Common myeloid progenitor, CD34-positive (primary cell): Measurements from ENCODE around the gene HID1. TPM values are rescaled to one million over a fixed set of nuclear protein-coding genes. Genes with fewer than 3 reads are reported as not detected.

Experiments used
- CTCF ChIA-PET: fragments of 350-600 bp; sonication (Branson Sonifier 250); formaldehyde crosslinking; loops from one replicate; lab custom pipeline; 2021; ENCODE audit warnings: antibody characterized with exemption; lab: Charles Lee
- POLR2A ChIA-PET: fragments of 350-600 bp; sonication (Branson Sonifier 250); formaldehyde crosslinking; loops from one replicate; lab custom pipeline; 2021; ENCODE audit warnings: antibody characterized with exemption; lab: Charles Lee
- DNase-seq, 3 donors: peaks; one replicate each; pipeline versions ENCODE4 v3.0.0 to v3.0.0-alpha.2; 2013
- H3K27ac ChIP-seq, 2 experiments: 1 replicate in 1 of 2; 2 replicates in 1 of 2; pipeline ENCODE4 v1.7.0; 2013; ENCODE audit warnings: inconsistent platforms in 2 of 2, low read length in 2 of 2, mild to moderate bottlenecking in 2 of 2, low read depth in 1 of 2, moderate library complexity in 1 of 2; ENCODE audit not compliant: severe bottlenecking in 2 of 2, insufficient read depth in 1 of 2, poor library complexity in 1 of 2
- H3K27me3 ChIP-seq, 5 experiments: replicated peaks in 2 of 5; 1 replicate in 3 of 5; 2 replicates in 2 of 5; pipeline versions ENCODE4 v1.6.1 to v1.7.0; 2013; ENCODE audit warnings: low read length in 4 of 5, mild to moderate bottlenecking in 2 of 5, moderate library complexity in 2 of 5, inconsistent platforms in 1 of 5; ENCODE audit not compliant: insufficient read depth in 5 of 5, control insufficient read depth in 4 of 5
- H3K36me3 ChIP-seq, 4 experiments: 1 replicate in 2 of 4; 2 replicates in 2 of 4; pipeline versions ENCODE4 v1.6.1 to v1.7.0; 2013; ENCODE audit warnings: low read length in 3 of 4, control low read depth in 1 of 4, mild to moderate bottlenecking in 1 of 4; ENCODE audit not compliant: control insufficient read depth in 4 of 4, insufficient read depth in 4 of 4
- H3K4me1 ChIP-seq, 4 experiments: 1 replicate in 3 of 4; 2 replicates in 1 of 4; pipeline versions ENCODE4 v1.6.1 to v1.7.1; 2013; ENCODE audit warnings: low read length in 3 of 4, mild to moderate bottlenecking in 3 of 4, control low read depth in 1 of 4, inconsistent platforms in 1 of 4, moderate library complexity in 1 of 4; ENCODE audit not compliant: control insufficient read depth in 4 of 4, insufficient read depth in 4 of 4; ENCODE audit errors: control extremely low read depth in 1 of 4
- H3K4me3 ChIP-seq, 7 experiments: 1 replicate in 4 of 7; 2 replicates in 3 of 7; pipeline versions ENCODE4 v1.5.1 to v1.7.0; 2013; ENCODE audit warnings: mild to moderate bottlenecking in 7 of 7, low read length in 6 of 7, moderate library complexity in 6 of 7, inconsistent platforms in 2 of 7, low read depth in 2 of 7, control low read depth in 1 of 7; ENCODE audit not compliant: insufficient read depth in 4 of 7, control insufficient read depth in 1 of 7; ENCODE audit errors: extremely low read depth in 1 of 7
- H3K9me3 ChIP-seq, 5 experiments: 1 replicate in 4 of 5; 2 replicates in 1 of 5; pipeline versions ENCODE4 v1.6.1 to v1.7.1; 2013; ENCODE audit warnings: low read length in 4 of 5, mild to moderate bottlenecking in 2 of 5, inconsistent platforms in 1 of 5, low read depth in 1 of 5, moderate library complexity in 1 of 5; ENCODE audit not compliant: control insufficient read depth in 4 of 5, insufficient read depth in 2 of 5; ENCODE audit errors: control extremely low read depth in 1 of 5
- WGBS: methylation state at CpG from one replicate; pipeline ENCODE4 v1.1.5; 2013; ENCODE audit not compliant: insufficient coverage; 5-methylcytosine and 5-hydroxymethylcytosine counted together
- polyA plus RNA-seq: library from polyadenylated mRNA; unstranded; fragments of 120-200 nt; gene quantifications from one replicate; pipeline ENCODE4 v1.2.1, GENCODE V29; 2013

HID1 gene, protein sequence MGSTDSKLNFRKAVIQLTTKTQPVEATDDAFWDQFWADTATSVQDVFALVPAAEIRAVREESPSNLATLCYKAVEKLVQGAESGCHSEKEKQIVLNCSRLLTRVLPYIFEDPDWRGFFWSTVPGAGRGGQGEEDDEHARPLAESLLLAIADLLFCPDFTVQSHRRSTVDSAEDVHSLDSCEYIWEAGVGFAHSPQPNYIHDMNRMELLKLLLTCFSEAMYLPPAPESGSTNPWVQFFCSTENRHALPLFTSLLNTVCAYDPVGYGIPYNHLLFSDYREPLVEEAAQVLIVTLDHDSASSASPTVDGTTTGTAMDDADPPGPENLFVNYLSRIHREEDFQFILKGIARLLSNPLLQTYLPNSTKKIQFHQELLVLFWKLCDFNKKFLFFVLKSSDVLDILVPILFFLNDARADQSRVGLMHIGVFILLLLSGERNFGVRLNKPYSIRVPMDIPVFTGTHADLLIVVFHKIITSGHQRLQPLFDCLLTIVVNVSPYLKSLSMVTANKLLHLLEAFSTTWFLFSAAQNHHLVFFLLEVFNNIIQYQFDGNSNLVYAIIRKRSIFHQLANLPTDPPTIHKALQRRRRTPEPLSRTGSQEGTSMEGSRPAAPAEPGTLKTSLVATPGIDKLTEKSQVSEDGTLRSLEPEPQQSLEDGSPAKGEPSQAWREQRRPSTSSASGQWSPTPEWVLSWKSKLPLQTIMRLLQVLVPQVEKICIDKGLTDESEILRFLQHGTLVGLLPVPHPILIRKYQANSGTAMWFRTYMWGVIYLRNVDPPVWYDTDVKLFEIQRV
- 0.49 TPM for polyA plus RNA-seq

DNA sequence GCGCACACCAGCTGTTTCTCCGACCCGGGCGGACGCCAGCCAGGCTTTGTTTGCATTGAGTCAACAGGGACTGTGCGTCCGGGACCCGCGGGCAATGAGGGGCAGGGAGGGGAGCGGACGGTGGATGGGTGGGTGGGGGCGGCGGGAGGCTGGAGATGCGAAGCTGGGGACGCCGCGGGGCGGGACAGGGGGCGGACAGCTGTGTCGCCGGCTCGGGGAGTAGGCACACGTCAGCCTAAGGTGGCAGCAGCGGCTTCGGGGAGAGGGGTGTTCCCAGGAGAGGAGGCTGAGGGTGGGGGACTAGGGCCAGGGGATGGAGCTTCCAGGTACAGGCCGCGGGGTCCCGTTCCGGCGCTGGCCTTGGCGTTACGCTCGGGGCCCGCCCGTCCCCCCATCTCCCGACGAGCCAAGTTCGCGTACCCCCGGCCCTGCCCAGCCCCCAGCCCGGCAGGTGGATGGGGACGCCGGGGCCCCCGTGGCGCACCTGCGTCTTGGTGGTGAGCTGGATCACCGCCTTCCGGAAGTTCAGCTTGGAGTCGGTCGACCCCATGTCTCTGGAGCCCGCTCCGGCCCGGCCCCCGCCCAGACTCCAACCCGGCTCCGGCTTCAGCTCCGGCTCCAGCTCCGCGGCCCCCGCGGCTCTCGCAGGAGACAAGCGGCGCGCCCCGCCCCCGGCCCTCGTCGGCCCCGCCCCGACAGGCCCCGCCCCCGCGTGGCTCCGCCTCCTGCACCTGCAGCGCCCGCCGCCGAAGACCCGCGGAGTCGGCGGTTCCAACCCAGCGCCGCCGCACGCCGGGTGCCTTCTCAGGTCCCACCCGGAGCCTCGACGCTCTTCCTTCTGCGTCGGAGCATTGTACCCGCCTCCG is at the start of gene HID1:
Gene HID1, minus strand, starts transcription at position 653 of the 866 bp plus-strand sequence. Its CDS starts 103 bp downstream, at position 550.
- ChIA-PET POLR2A (interaction anchor here (0.6 to 1.0 kb wide), 3 partner anchors 11 to 22 kb away, joined by 3 to 4 read pairs (median 3); partner anchors contain the start of gene CDR2L), CTCF (interaction anchor here (1.1 to 6.6 kb wide), 5 partner anchors 11 to 63 kb away, joined by 3 to 49 read pairs (median 4); partner anchors contain the start of gene MRPL58)
- WGBS: 1% methylated on average over 69 of the region's 95 CpGs
- no peaks in the 10 kb centered on the region for H3K9me3 ChIP-seq
- no peaks in the 10 kb centered on the region for H3K36me3 ChIP-seq
- peaks cover 0 to 49% (median 17%) of the 10 kb centered on the region in 5 experiments for H3K27me3 ChIP-seq
- DNase-seq: peak; percentile 47 to 75 (median 70)
- H3K27ac ChIP-seq: no peak within 1 kb of the TSS
- peaks cover 0 to 14% (median 8%) of the 10 kb centered on the region in 4 experiments for H3K4me1 ChIP-seq
- H3K4me3 ChIP-seq: peak within 1 kb of the TSS; percentile 26 to 78 (median 44)

DNA sequence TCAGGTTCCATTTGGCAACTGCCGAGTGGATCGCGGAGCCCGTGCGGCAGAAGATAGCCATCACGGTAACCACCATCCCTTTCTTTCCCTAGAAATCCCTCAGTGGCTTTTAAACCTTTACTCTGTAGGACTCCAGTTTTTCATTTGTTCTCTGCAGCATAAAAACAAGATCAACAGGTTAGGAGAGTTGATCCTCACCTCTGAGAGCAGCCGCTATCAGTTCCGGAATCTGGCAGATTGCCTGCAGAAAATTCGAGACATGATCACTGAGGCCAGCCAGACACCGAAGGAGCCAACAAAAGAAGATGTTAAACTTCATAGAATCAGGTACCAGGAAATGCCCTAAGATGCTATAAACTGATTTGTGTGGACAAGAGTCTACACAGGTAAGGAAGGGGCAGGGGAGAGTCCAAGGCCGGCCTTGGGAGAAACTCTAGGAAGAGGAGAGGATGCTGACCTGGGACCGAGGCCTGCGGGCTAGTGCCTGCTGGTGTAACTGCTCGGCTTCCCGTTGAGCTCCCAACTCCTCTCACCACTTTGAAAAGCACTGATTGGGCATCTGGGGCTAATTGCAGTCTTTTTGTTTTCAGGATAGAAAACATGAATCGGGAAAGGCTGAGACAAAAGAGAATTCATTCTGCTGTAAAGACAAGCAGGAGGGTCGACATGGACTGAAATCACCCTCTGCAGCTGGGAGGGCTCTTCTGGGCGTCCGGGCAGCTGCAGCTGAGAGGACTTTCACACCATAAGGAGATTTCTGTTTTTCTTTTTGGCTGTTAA is 48.0 kb upstream of the HID1 start:
- no peaks in the 10 kb centered on the region for H3K9me3 ChIP-seq
- DNase-seq: no peak
- 96% methylated on average over 11 of the region's 19 CpGs for WGBS
- POLR2A ChIA-PET: no interaction called here
- CTCF ChIA-PET: interaction anchor here (1.3 to 2.5 kb wide), 2 partner anchors 15 to 59 kb away, joined by 4 to 8 read pairs; no protein-coding TSS in a partner anchor
- H3K4me1 ChIP-seq: no peaks in the 10 kb centered on the region
- no peaks in the 10 kb centered on the region for H3K27me3 ChIP-seq
- H3K4me3 ChIP-seq: no peak overlapping the region
- peaks cover 4 to 46% (median 23%) of the 10 kb centered on the region in 4 experiments for H3K36me3 ChIP-seq
- H3K27ac ChIP-seq: no peak overlapping the region

DNA sequence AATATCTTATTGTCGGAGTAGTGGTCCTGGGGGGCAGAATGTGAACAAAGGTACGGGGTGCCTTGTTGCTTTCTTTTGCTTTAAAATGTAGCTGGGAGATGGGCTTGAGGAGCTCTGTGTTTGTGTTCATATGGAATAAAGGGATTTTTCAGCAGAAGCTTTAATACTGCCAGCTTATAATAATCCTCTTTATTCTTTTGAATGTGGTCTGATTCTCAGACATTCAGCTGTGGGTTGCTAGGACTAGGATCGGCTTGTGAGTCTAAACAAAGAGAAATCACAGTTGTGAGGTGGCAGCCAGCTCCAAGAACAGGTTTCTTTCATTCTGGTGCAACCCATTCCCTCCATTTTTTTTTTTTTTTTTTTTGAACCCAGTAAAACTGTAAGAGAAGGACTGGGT is 47.2 kb upstream of the HID1 start:
- DNase-seq: no peak
- 100% methylated on average over 1 of the region's 3 CpGs for WGBS
- ChIA-PET POLR2A (interaction anchor here (0.6 to 0.7 kb wide), 2 partner anchors 31 to 964 kb away, joined by 3 read pairs; no protein-coding TSS in a partner anchor), CTCF (interaction anchor here (0.6 to 2.5 kb wide), 6 partner anchors 8 to 115 kb away, joined by 3 to 8 read pairs (median 4); partner anchors contain the start of gene OTOP2)
- Histone ChIP-seq H3K27me3 (no peaks in the 10 kb centered on the region), H3K36me3 (peaks cover 4 to 46% (median 22%) of the 10 kb centered on the region in 4 experiments), H3K27ac (no peak overlapping the region), H3K9me3 (no peaks in the 10 kb centered on the region), H3K4me1 (no peaks in the 10 kb centered on the region), H3K4me3 (no peak overlapping the region)

DNA sequence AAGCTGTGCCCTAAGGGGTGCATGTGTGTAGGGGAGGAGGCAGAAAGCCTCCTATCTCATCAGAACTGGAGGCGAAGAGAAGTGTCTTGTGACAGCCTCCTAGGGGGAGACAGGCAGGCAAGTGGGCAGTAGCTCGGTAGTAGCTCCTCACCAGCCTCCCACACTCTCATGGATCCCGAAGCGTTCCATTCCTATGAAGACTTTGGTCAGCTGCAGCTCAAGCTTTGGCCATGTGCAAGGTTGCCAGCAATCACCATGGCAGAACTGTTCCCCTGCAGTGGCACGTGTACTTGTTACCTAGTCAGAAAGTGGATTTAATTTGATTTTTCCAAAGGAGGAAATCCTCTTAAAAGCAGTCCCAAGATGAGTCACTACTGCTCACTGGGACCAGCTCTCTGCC is 46.6 kb upstream of the HID1 start:
- WGBS: 100% methylated on average over 4 of the region's 5 CpGs
- no peak for DNase-seq
- ChIA-PET CTCF (interaction anchor here (0.6 to 2.5 kb wide), 6 partner anchors 9 to 115 kb away, joined by 3 to 8 read pairs (median 4); partner anchors contain the start of gene OTOP2), POLR2A (interaction anchor here (0.7 kb wide), 1 partner anchor 32 kb away, joined by 3 read pairs; no protein-coding TSS in a partner anchor)
- H3K4me3 ChIP-seq: no peak overlapping the region
- H3K27ac ChIP-seq: no peak overlapping the region
- no peaks in the 10 kb centered on the region for H3K4me1 ChIP-seq
- H3K36me3 ChIP-seq: peaks cover 4 to 46% (median 22%) of the 10 kb centered on the region in 4 experiments
- no peaks in the 10 kb centered on the region for H3K9me3 ChIP-seq
- H3K27me3 ChIP-seq: no peaks in the 10 kb centered on the region

DNA sequence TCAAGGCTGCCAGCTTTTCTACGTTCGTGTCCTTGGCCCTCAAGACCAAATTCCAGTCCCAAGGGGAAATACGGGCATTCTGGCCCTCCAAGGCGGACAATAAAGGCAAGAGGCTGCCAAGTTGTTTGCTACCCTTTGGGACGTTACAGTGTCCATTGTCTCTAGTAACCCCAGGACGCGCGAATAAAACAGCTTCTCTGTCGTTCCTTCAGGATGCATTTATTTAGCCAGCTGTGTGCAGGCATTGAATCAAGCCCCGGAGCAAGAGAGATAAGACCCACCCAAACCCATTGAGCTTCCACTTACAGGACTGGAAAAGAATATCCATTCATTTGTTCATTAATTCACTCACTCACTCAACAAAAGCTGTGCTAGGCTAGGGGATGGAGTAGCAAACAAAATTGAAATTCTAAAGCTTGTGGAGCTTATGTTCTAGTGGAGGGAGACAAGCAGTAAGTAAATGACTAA is 40.6 kb upstream of the HID1 start:
- POLR2A ChIA-PET: interaction anchor here (0.7 to 2.2 kb wide), 9 partner anchors 11 to 193 kb away, joined by 3 to 13 read pairs (median 4); partner anchors contain the start of genes CDR2L and NUP85
- Histone ChIP-seq H3K9me3 (no peaks in the 10 kb centered on the region), H3K4me3 (peak overlapping the region; percentile 53 to 94 (median 87)), H3K27me3 (no peaks in the 10 kb centered on the region), H3K27ac (peak overlapping the region; percentile 76 to 84), H3K36me3 (peaks cover 0 to 4% (median 2%) of the 10 kb centered on the region in 4 experiments), H3K4me1 (peaks cover 8 to 29% (median 17%) of the 10 kb centered on the region in 4 experiments)
- 0% methylated on average over 9 of the region's 10 CpGs for WGBS
- DNase-seq: no peak
- CTCF ChIA-PET: interaction anchor here (0.8 to 13.0 kb wide), 22 partner anchors 9 to 148 kb away, joined by 3 to 154 read pairs (median 6); partner anchors contain the start of genes CDR2L and HID1
